Subcutaneous abdominal adipose tissue (tissue), 5 donors: Measurements from ENCODE around the gene OTUB1.

Experiments
- H3K27ac ChIP-seq: one replicate; pipeline ENCODE4 v1.7.0; 2013; ENCODE audit warnings: low read depth, mild to moderate bottlenecking, inconsistent platforms, low read length, moderate library complexity
- H3K27me3 ChIP-seq, 5 donors: one replicate each; pipeline ENCODE4 v1.7.0; 2013; ENCODE audit warnings: low read length in 5 of 5, inconsistent platforms in 1 of 5; ENCODE audit not compliant: control insufficient read depth in 5 of 5, insufficient read depth in 4 of 5
- H3K36me3 ChIP-seq, 5 donors: one replicate each; pipeline ENCODE4 v1.7.0; 2013; ENCODE audit warnings: low read length in 5 of 5; ENCODE audit not compliant: control insufficient read depth in 5 of 5, insufficient read depth in 5 of 5
- H3K4me1 ChIP-seq, 5 donors: one replicate each; pipeline ENCODE4 v1.7.0; 2013; ENCODE audit warnings: low read length in 5 of 5, mild to moderate bottlenecking in 3 of 5, moderate library complexity in 1 of 5; ENCODE audit not compliant: control insufficient read depth in 5 of 5, insufficient read depth in 5 of 5
- H3K4me3 ChIP-seq, 5 donors: one replicate each; pipeline ENCODE4 v1.7.0; 2013; ENCODE audit warnings: low read length in 5 of 5, low read depth in 1 of 5
- H3K9ac ChIP-seq, 5 donors: one replicate each; pipeline ENCODE4 v1.7.0; 2013; ENCODE audit warnings: low read length in 5 of 5, mild to moderate bottlenecking in 4 of 5, moderate library complexity in 3 of 5
- H3K9me3 ChIP-seq, 5 donors: one replicate each; pipeline ENCODE4 v1.7.0; 2013; ENCODE audit warnings: low read length in 5 of 5; ENCODE audit not compliant: control insufficient read depth in 5 of 5
- donor health status: healthy.
- donor health status: healthy.
- donor health status: healthy.
- donor health status: healthy.
- donor health status: healthy.

Gene OTUB1

DNA sequence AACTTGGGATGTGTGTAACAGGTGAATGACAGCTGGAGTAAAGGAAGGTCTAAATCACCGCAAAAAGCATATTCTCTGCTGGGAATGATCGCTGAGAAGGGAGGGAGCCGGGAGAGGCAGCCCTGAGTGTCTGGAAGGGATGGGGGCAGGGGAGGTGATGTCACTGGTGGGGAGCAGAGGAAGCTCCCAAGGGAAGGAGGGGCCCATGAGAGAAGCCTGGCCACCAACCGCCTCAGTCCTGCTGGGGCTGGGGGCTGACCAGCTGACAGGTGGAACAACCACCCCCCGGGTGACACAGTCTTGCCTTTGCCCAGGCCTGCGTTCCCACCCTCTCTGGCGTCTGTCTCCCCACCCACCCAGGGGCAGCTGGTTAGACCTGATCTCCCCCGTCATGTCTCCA lies 43.5 kb downstream of the OTUB1 start:
- no peaks in the 10 kb centered on the region for H3K36me3 ChIP-seq
- H3K9ac ChIP-seq, result no peak overlapping the region
- H3K27me3 ChIP-seq, result peaks cover 5 to 23% (median 17%) of the 10 kb centered on the region in 5 donors
- no peak overlapping the region for H3K27ac ChIP-seq
- H3K9me3 ChIP-seq, result no peaks in the 10 kb centered on the region
- H3K4me3 ChIP-seq, result no peak overlapping the region
- H3K4me1 ChIP-seq, result peaks cover 0 to 22% (median 10%) of the 10 kb centered on the region in 5 donors

DNA sequence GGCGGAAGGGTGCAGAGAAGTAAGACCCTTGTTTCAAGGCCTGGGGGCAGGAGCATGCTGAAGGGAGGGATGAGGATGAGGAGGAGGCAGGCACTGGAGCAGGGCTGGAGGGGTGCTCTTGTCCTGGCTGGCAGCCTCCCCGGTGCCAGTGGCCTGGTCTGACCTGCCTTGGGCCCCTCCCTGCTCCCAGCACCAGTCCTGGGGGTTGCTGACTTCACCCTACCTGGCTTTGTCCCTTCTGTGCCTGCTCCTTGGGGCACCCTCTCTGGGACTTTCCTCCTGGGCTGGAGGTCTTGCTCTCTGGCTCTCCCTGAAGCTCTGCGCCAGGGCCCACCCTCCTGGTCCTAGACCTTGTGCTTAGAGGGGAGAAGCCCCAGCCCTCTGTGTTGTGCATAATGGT lies 44.8 kb downstream of the OTUB1 start:
- Histone ChIP-seq H3K27me3 (peaks cover 10 to 29% (median 21%) of the 10 kb centered on the region in 5 donors), H3K4me1 (peaks cover 0 to 28% (median 14%) of the 10 kb centered on the region in 5 donors), H3K9me3 (no peaks in the 10 kb centered on the region), H3K9ac (no peak overlapping the region), H3K27ac (no peak overlapping the region), H3K4me3 (no peak overlapping the region), H3K36me3 (no peaks in the 10 kb centered on the region)

DNA sequence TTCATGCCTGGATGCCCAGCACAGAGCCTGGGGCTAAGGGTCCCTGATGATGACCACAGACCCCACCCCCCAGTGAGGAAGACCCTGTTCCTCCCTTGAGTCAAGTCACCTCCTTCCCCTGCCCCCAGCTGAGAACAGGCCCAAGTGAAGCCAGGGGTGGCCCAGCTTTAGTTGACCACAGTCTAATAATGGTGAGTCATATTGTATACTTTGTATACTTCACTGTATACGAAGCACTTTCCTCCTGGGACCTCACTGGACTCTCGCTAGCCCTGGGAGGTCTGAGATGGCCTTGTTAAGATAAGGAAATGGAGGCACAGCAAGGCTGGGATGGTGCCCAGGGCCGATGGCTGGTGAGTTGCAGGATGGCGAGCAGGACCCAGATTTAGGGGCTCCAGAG lies 45.8 kb downstream of the OTUB1 start:
- no peaks in the 10 kb centered on the region for H3K9me3 ChIP-seq
- H3K27me3 ChIP-seq, result peaks cover 10 to 36% (median 28%) of the 10 kb centered on the region in 5 donors
- H3K9ac ChIP-seq, result no peak overlapping the region
- no peak overlapping the region for H3K4me3 ChIP-seq
- H3K27ac ChIP-seq, result no peak overlapping the region
- H3K36me3 ChIP-seq, result no peaks in the 10 kb centered on the region
- H3K4me1 ChIP-seq, result peaks cover 0 to 39% (median 23%) of the 10 kb centered on the region in 5 donors

DNA sequence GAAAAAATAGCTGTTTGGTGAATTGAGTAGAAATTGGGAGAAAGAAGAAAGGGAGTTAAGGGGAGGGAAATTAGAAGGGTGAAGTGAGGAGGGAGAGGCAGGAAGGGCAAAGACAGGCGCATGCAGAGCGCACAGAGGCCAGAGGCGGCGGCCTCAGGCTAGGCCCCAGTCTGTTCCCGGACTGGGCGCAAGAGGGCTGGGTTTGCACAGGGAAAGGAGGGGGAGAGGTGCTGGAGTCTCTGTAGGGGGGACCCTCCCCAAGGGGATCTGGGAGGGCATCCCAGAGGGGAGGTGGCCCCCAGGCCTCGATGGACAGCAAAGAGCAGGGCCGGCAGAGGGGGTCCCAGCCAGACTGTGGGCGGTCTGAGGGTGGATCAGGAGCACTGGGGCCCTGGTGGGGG lies 48.2 kb downstream of the OTUB1 start:
- H3K36me3 ChIP-seq, result no peaks in the 10 kb centered on the region

DNA sequence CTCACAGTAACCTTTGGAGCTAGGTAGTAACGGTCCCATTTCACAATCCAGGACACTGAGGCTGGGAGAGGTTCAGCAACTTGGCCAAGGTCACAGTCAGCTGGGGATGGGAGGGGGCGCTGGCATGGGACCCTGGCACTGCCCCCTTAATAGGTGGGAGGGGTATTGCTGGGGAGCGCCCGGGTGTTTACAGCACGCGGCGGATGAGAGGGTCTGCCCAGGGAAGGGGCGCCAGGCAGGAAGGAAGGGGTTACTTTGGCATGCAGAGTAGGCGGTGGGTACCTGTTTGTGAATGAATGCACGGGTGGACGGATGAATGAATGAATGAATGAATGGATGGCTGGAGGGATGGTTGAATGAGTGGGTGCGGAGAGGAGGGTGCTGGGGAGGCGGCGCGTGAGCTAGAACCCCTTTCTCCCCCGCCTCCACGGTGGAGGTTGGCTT lies 48.9 kb downstream of the OTUB1 start:
- Histone ChIP-seq H3K9ac (no peak overlapping the region), H3K27ac (no peak overlapping the region), H3K36me3 (no peaks in the 10 kb centered on the region), H3K9me3 (no peaks in the 10 kb centered on the region), H3K4me1 (peaks cover 0 to 24% (median 16%) of the 10 kb centered on the region in 5 donors), H3K27me3 (peaks cover 10 to 38% (median 25%) of the 10 kb centered on the region in 5 donors), H3K4me3 (no peak overlapping the region)

More for the DNA sequence above, 48.2 kb downstream of the OTUB1 start:
- H3K27ac ChIP-seq, result no peak overlapping the region
- no peak overlapping the region for H3K4me3 ChIP-seq
- no peak overlapping the region for H3K9ac ChIP-seq
- H3K9me3 ChIP-seq, result no peaks in the 10 kb centered on the region
- peaks cover 0 to 24% (median 16%) of the 10 kb centered on the region in 5 donors for H3K4me1 ChIP-seq
- peaks cover 10 to 40% (median 25%) of the 10 kb centered on the region in 5 donors for H3K27me3 ChIP-seq

DNA sequence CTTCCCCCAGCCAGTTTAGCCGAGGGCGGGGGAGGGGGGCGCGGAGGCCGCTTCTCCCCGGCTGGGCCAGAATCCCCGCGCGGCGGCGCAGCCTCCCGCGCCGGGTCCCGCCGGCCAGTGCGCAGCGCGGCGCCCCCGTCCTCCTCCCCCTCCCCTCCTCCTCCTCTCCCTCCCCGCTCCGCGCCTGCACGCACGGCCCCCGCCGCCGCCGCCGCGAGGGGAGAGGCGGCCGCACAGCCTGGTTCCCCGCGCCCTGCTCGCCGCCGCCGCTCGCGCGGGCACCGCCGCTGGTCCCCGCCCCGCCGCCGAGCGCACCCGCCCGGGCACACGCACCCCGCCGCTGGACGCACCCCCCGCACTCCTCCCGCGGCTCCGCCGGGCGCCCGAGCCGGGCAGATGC lies 49.3 kb downstream of the OTUB1 start, which contains the start of gene FLRT1:
FLRT1 (plus strand) TSS at position 356 of the 400 bp plus-strand sequence. CDS start 80,337 bp downstream, outside the sequence.
- Histone ChIP-seq H3K4me1 (peaks cover 0 to 24% (median 16%) of the 10 kb centered on the region in 5 donors), H3K27me3 (peaks cover 10 to 38% (median 25%) of the 10 kb centered on the region in 5 donors), H3K27ac (no peak within 1 kb of the TSS), H3K4me3 (peak within 1 kb of the TSS in 2 of 5 donors; percentile 39 to 57), H3K36me3 (no peaks in the 10 kb centered on the region), H3K9me3 (no peaks in the 10 kb centered on the region), H3K9ac (no peak within 1 kb of the TSS)

DNA sequence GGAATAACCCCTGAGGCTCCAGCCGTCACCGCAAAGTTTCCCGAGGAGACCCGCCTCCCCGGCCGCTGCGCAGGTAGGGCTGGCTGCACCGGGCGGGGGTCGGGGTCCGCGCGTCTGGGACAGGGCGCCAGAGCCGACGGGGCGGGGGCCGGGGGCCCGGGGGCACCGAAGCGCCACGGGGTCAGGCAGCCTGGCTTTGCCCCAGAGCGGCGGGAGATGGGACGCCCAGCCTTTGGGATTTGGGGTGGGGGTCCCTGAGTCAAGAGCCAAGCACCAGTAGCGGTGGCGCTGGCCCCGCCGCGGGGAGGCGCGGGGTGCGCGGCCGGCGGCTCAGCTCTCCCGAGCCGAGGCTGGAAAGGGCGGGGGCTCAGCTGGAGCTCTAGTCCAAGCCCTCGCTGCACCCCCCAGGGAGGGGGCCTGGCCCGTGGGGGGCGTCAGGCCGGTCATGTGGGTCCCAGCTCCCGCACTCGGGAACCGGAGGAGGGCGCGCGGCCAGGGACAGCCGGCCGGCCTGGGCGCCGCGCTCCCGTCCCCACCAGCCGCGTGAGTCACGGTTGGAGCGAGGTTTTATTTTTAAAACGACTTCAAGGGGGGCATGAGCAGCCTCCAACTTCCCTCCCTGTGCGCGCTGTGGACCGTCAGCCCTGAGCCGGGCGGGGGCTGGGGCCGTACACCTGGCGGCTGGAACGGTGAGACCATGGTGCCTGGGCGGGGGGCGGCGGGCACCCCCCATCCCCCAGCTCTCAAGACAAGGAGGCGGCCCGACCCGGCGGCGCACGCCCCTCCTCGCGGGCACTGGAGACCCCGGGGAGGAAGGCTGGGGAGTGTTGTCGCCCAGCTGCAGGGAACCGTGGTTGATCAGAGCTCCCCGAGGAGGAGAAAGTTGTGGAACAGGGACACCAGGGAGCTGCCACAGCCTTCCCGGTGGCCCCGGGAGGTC lies 50.1 kb downstream of the OTUB1 start:
- Histone ChIP-seq H3K27me3 (peaks cover 10 to 38% (median 22%) of the 10 kb centered on the region in 5 donors), H3K4me1 (peaks cover 0 to 24% (median 16%) of the 10 kb centered on the region in 5 donors), H3K27ac (no peak overlapping the region), H3K36me3 (no peaks in the 10 kb centered on the region), H3K4me3 (peak overlapping the region in 2 of 5 donors; percentile 39 to 57), H3K9ac (no peak overlapping the region), H3K9me3 (no peaks in the 10 kb centered on the region)

DNA sequence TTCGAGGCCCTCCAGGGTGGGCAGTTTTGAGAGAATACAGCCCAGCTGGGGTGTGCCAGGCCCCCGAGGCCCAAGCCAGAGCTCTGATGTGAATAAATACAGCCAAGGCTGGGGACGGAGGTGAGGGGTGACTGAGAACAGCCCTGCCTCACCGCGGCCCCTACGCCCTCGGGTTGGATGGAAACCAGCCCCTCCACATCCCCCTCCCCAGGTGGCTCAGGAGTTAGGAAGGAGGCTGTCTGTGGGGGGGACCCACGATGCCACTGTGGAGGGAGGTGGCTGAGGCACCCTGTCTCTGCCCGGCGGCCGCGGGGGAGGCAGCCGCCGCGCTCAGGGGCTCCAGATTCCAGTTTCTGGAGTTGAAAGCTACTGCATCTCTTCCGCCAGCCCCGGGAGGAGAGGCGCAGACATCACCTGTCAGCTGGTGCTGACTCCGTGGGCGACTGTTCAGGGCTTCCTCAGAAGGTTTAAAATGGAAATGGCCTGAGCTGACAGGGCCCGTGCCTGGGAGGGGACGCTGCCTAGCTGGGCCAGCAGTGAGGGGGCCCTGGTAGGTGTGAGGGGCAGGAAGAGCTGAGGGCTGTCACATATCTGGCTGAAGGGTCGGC lies 50.9 kb downstream of the OTUB1 start:
- Histone ChIP-seq H3K36me3 (no peaks in the 10 kb centered on the region), H3K9me3 (no peaks in the 10 kb centered on the region), H3K4me1 (peaks cover 0 to 24% (median 16%) of the 10 kb centered on the region in 5 donors), H3K4me3 (no peak overlapping the region), H3K27ac (no peak overlapping the region), H3K9ac (no peak overlapping the region), H3K27me3 (peaks cover 10 to 38% (median 22%) of the 10 kb centered on the region in 5 donors)

DNA sequence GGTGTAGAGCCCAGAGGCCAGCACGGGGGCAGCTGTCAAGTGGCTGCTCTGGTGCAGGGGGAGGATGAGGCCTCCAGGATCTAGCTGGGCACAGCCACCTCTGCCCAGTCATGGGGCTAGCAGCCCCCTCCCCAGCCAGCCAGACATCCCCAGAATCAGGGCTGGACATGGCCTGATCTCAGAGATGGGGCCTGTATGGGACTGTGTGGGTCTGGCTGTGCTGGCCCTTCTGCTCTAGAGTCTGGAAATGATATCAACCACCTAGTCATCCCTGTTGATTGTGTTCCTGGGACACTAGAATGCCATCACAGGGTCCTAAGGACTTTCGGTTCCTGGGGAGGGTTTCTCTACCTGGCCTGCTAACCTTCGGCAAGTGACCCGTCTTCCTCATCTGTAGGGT lies 52.3 kb downstream of the OTUB1 start:
- no peak overlapping the region for H3K4me3 ChIP-seq
- H3K27me3 ChIP-seq, result peaks cover 10 to 34% (median 22%) of the 10 kb centered on the region in 5 donors
- peaks cover 0 to 18% (median 11%) of the 10 kb centered on the region in 5 donors for H3K4me1 ChIP-seq

More for the DNA sequence above, 52.3 kb downstream of the OTUB1 start:
- Histone ChIP-seq H3K9ac (no peak overlapping the region), H3K36me3 (no peaks in the 10 kb centered on the region), H3K9me3 (no peaks in the 10 kb centered on the region), H3K27ac (no peak overlapping the region)
